T-helper 17 cell (primary cell): ENCODE data around the gene GSG1L. TPM values are rescaled to one million over a fixed set of nuclear protein-coding genes. Genes with fewer than 3 reads are reported as not detected.
A peak's percentile ranks its signal among the peaks of the same experiment; 100 is the strongest.
"Not testable (repeated sequence)": the region's sequence is repeated elsewhere in the genome, so short reads cannot be mapped to it uniquely, and the experiment has no call there.

Experiments used
- ATAC-seq: fragments of 150-1000 bp; cut with Tn5 transposase; 2 replicates; pipeline ENCODE4 v1.10.0; 2021; ENCODE audit warnings: mild to moderate bottlenecking, moderate library complexity
- DNase-seq, 3 donors: peaks; one replicate each; pipeline versions ENCODE4 v3.0.0 to v3.0.0-alpha.2; 2020 to 2021
- H3K9me3 ChIP-seq: one replicate; pipeline ENCODE4 v1.7.0; 2013; ENCODE audit warnings: low read length, mild to moderate bottlenecking; ENCODE audit not compliant: control insufficient read depth, poor library complexity, severe bottlenecking
- H3K27ac Mint-ChIP-seq: one replicate; pipeline ENCODE4 v1.8.0; 2022; ENCODE audit warnings: mild to moderate bottlenecking, moderate library complexity, mixed read lengths
- H3K27me3 Mint-ChIP-seq: one replicate; pipeline ENCODE4 v1.8.0; 2022; ENCODE audit warnings: mixed read lengths
- H3K36me3 Mint-ChIP-seq: one replicate; pipeline ENCODE4 v1.8.0; 2022; ENCODE audit warnings: low read depth, mixed read lengths
- H3K4me1 Mint-ChIP-seq: one replicate; pipeline ENCODE4 v1.8.0; 2022; ENCODE audit warnings: mild to moderate bottlenecking, mixed read lengths
- H3K4me3 Mint-ChIP-seq: one replicate; pipeline ENCODE4 v1.8.0; 2022; ENCODE audit warnings: mild to moderate bottlenecking, moderate library complexity, mixed read lengths
- total RNA-seq, 4 donors: library from RNA in 2 of 4; stranded (reverse) in 2 of 4; gene quantifications; one replicate each; pipeline ENCODE4 v1.2.3 and lab custom pipeline; 2022 to 2026

The GSG1L gene
- total RNA-seq, 2 donors from 2014 or later = not detected

GRCh38 chr16:27749946-27750345 is 313.6 kb downstream of the GSG1L start:
- no peak overlapping the region for H3K27ac Mint-ChIP-seq
- H3K4me1 Mint-ChIP-seq = peaks cover 18% of the 10 kb centered on the region
- no peaks in the 10 kb centered on the region for H3K9me3 ChIP-seq
- no peak overlapping the region for H3K4me3 Mint-ChIP-seq
- no peak for ATAC-seq
- no peaks in the 10 kb centered on the region for H3K27me3 Mint-ChIP-seq
- no peak for DNase-seq
- peaks cover 8% of the 10 kb centered on the region for H3K36me3 Mint-ChIP-seq

GRCh38 chr16:27749547-27749875 is 314.0 kb downstream of the GSG1L start:
- DNase-seq (no peak), ATAC-seq (no peak)
- no peaks in the 10 kb centered on the region for H3K9me3 ChIP-seq
- Mint-ChIP-seq H3K36me3 (peaks cover 5% of the 10 kb centered on the region), H3K4me3 (no peak overlapping the region), H3K27me3 (no peaks in the 10 kb centered on the region), H3K4me1 (peaks cover 18% of the 10 kb centered on the region), H3K27ac (no peak overlapping the region)

GRCh38 chr16:27748868-27749546 is 314.5 kb downstream of the GSG1L start:
- Mint-ChIP-seq H3K27ac (no peak overlapping the region), H3K4me3 (no peak overlapping the region)
- ATAC-seq = peak; percentile 71

GRCh38 chr16:27747946-27748345 is 315.6 kb downstream of the GSG1L start:
- Mint-ChIP-seq H3K27me3 (no peaks in the 10 kb centered on the region), H3K4me1 (peaks cover 16% of the 10 kb centered on the region), H3K36me3 (peaks cover 3% of the 10 kb centered on the region), H3K4me3 (peak overlapping the region; percentile 43), H3K27ac (no peak overlapping the region)
- ATAC-seq (no peak), DNase-seq (no peak)
- no peaks in the 10 kb centered on the region for H3K9me3 ChIP-seq

More at GRCh38 chr16:27748868-27749546, 314.5 kb downstream of the GSG1L start:
- Mint-ChIP-seq H3K27me3 (no peaks in the 10 kb centered on the region), H3K36me3 (peaks cover 5% of the 10 kb centered on the region), H3K4me1 (peaks cover 18% of the 10 kb centered on the region)
- DNase-seq = no peak
- H3K9me3 ChIP-seq = no peaks in the 10 kb centered on the region

GRCh38 chr16:27746076-27746855 is 317.2 kb downstream of the GSG1L start:
- H3K27me3 Mint-ChIP-seq = no peaks in the 10 kb centered on the region
- DNase-seq = no peak
- no peak for ATAC-seq
- H3K9me3 ChIP-seq = no peaks in the 10 kb centered on the region
- H3K36me3 Mint-ChIP-seq = peaks cover 3% of the 10 kb centered on the region
- H3K4me1 Mint-ChIP-seq = peaks cover 16% of the 10 kb centered on the region
- H3K27ac Mint-ChIP-seq = peak overlapping the region; percentile 19
- no peak overlapping the region for H3K4me3 Mint-ChIP-seq

GRCh38 chr16:27745348-27745747 is 318.2 kb downstream of the GSG1L start:
- Mint-ChIP-seq H3K36me3 (peaks cover 3% of the 10 kb centered on the region), H3K27ac (no peak overlapping the region)
- no peak for DNase-seq

GRCh38 chr16:27743963-27744362 is 319.6 kb downstream of the GSG1L start:
- Mint-ChIP-seq H3K27me3 (no peaks in the 10 kb centered on the region), H3K4me1 (peaks cover 16% of the 10 kb centered on the region), H3K27ac (no peak overlapping the region), H3K4me3 (no peak overlapping the region), H3K36me3 (peaks cover 7% of the 10 kb centered on the region)
- ATAC-seq = no peak
- no peaks in the 10 kb centered on the region for H3K9me3 ChIP-seq
- DNase-seq = no peak

More at GRCh38 chr16:27745348-27745747, 318.2 kb downstream of the GSG1L start:
- Mint-ChIP-seq H3K4me1 (peaks cover 16% of the 10 kb centered on the region), H3K4me3 (no peak overlapping the region), H3K27me3 (no peaks in the 10 kb centered on the region)
- ATAC-seq = no peak
- no peaks in the 10 kb centered on the region for H3K9me3 ChIP-seq

- H3K9me3 ChIP-seq, H3K27ac Mint-ChIP-seq, ATAC-seq, H3K4me3 Mint-ChIP-seq, DNase-seq, H3K27me3 Mint-ChIP-seq: not testable (repeated sequence)
- H3K4me1 Mint-ChIP-seq = peaks cover 15% of the 10 kb centered on the region
- peaks cover 11% of the 10 kb centered on the region for H3K36me3 Mint-ChIP-seq
Measured at GRCh38 chr16:27743001-27743400, 320.5 kb downstream of the GSG1L start.

- Mint-ChIP-seq H3K4me3 (no peak overlapping the region), H3K27me3 (no peaks in the 10 kb centered on the region), H3K36me3 (peaks cover 14% of the 10 kb centered on the region), H3K4me1 (peaks cover 12% of the 10 kb centered on the region), H3K27ac (no peak overlapping the region)
- no peaks in the 10 kb centered on the region for H3K9me3 ChIP-seq
- ATAC-seq (no peak), DNase-seq (no peak)
Measured at GRCh38 chr16:27742333-27742732, 321.2 kb downstream of the GSG1L start.

- H3K27me3 Mint-ChIP-seq = no peaks in the 10 kb centered on the region
- H3K9me3 ChIP-seq = no peaks in the 10 kb centered on the region
- peaks cover 3% of the 10 kb centered on the region for H3K4me1 Mint-ChIP-seq
- peaks cover 11% of the 10 kb centered on the region for H3K36me3 Mint-ChIP-seq
- no peak overlapping the region for H3K27ac Mint-ChIP-seq
- no peak overlapping the region for H3K4me3 Mint-ChIP-seq
- DNase-seq (no peak), ATAC-seq (no peak)
Measured at GRCh38 chr16:27740496-27741201, 322.9 kb downstream of the GSG1L start.

- H3K4me3 Mint-ChIP-seq = no peak overlapping the region
- H3K27ac Mint-ChIP-seq = no peak overlapping the region
- DNase-seq (no peak), ATAC-seq (no peak)
- H3K4me1 Mint-ChIP-seq = peaks cover 3% of the 10 kb centered on the region
- H3K9me3 ChIP-seq = no peaks in the 10 kb centered on the region
- peaks cover 11% of the 10 kb centered on the region for H3K36me3 Mint-ChIP-seq
- H3K27me3 Mint-ChIP-seq = no peaks in the 10 kb centered on the region
Measured at GRCh38 chr16:27739606-27740357, 323.7 kb downstream of the GSG1L start.

GRCh38 chr16:27738596-27738995 is 324.9 kb downstream of the GSG1L start:
- no peak overlapping the region for H3K4me3 Mint-ChIP-seq
- H3K9me3 ChIP-seq = no peaks in the 10 kb centered on the region
- no peaks in the 10 kb centered on the region for H3K27me3 Mint-ChIP-seq
- ATAC-seq = no peak
- no peak for DNase-seq
- H3K4me1 Mint-ChIP-seq = peaks cover 3% of the 10 kb centered on the region
- peak overlapping the region; percentile 67 for H3K27ac Mint-ChIP-seq
- peaks cover 11% of the 10 kb centered on the region for H3K36me3 Mint-ChIP-seq
